A204.1 (cell line): Measurements from ENCODE around the gene SOBP.
A peak's percentile ranks its signal among the peaks of the same experiment; 100 is the strongest.

Experiments used
- FAIRE-seq: peaks from 2 replicates; lab custom pipeline; 2012; peaks lifted over from hg19 to GRCh38; lab: Jason Lieb, UNC

Gene SOBP

GRCh38 chr6:107690643-107691061, 200.7 kb downstream of the SOBP start:
- FAIRE-seq = no peak

- no peak for FAIRE-seq
Observed at GRCh38 chr6:107691062-107691751, 201.3 kb downstream of the SOBP start.

GRCh38 chr6:107692351-107692750, 202.4 kb downstream of the SOBP start:
- no peak for FAIRE-seq

- FAIRE-seq = no peak
Observed at GRCh38 chr6:107695061-107695720, 205.3 kb downstream of the SOBP start.

GRCh38 chr6:107697682-107698081, 207.8 kb downstream of the SOBP start:
- no peak for FAIRE-seq

- FAIRE-seq = no peak
Observed at GRCh38 chr6:107698146-107698545, 208.2 kb downstream of the SOBP start.

GRCh38 chr6:107699254-107699653, 209.3 kb downstream of the SOBP start:
- FAIRE-seq = no peak

- no peak for FAIRE-seq
Observed at GRCh38 chr6:107699697-107700325, 209.9 kb downstream of the SOBP start.

- FAIRE-seq = no peak
Observed at GRCh38 chr6:107703606-107704005, 213.7 kb downstream of the SOBP start.

- FAIRE-seq = peak; percentile 84
Observed at GRCh38 chr6:107704347-107705013, 214.6 kb downstream of the SOBP start.

- no peak for FAIRE-seq
Observed at GRCh38 chr6:107706516-107707115, 216.7 kb downstream of the SOBP start.

GRCh38 chr6:107707346-107708275, 217.7 kb downstream of the SOBP start:
- no peak for FAIRE-seq

GRCh38 chr6:107708435-107708834, 218.5 kb downstream of the SOBP start:
- no peak for FAIRE-seq

GRCh38 chr6:107709341-107709740, 219.4 kb downstream of the SOBP start:
- no peak for FAIRE-seq
